Activated naive CD4-positive, alpha-beta T cell treated with anti-CD3 and anti-CD28 coated beads for 36 hours (primary cell): ENCODE data around the gene ASAH2B. TPM values are rescaled to one million over a fixed set of nuclear protein-coding genes. Genes with fewer than 3 reads are reported as not detected.
"Not testable (repeated sequence)": the region's sequence is repeated elsewhere in the genome, so short reads cannot be mapped to it uniquely, and the experiment has no call there.

Experiments
- CTCF ChIA-PET: fragments of 350-600 bp; sonication (Branson Sonifier 250); formaldehyde crosslinking; loops from one replicate; lab custom pipeline; 2021; ENCODE audit warnings: antibody characterized with exemption; lab: Charles Lee
- DNase-seq: peaks from one replicate; pipeline ENCODE4 v3.0.0-alpha.2; 2020
- H3K27ac Mint-ChIP-seq: one replicate; pipeline ENCODE4 v1.8.0; 2021; ENCODE audit warnings: mild to moderate bottlenecking, mixed read lengths
- H3K27me3 Mint-ChIP-seq: one replicate; pipeline ENCODE4 v1.8.0; 2021; ENCODE audit warnings: low read depth, mixed read lengths
- H3K36me3 Mint-ChIP-seq: one replicate; pipeline ENCODE4 v1.8.0; 2021; ENCODE audit warnings: low read depth, mixed read lengths
- H3K4me1 Mint-ChIP-seq: one replicate; pipeline ENCODE4 v1.8.0; 2021; ENCODE audit warnings: low read depth, mixed read lengths
- H3K4me3 Mint-ChIP-seq: one replicate; pipeline ENCODE4 v1.8.0; 2021; ENCODE audit warnings: mild to moderate bottlenecking, moderate library complexity, mixed read lengths
- H3K9me3 Mint-ChIP-seq: one replicate; pipeline ENCODE4 v1.8.0; 2021; ENCODE audit warnings: mixed read lengths
- intact Hi-C: fragments of 100-400 bp; cut with micrococcal nuclease; formaldehyde crosslinking; loops from one replicate; pipeline ENCODE4 v1.15.1; 2023
- total RNA-seq, 2 experiments: library from RNA; stranded (reverse); gene quantifications; one replicate each; pipeline ENCODE4 v1.2.3, GENCODE V29; 2021

ASAH2B gene
- total RNA-seq, 2 experiments from 2014 or later = 3.9 to 4.6 TPM

GRCh38 chr10:50766774-50767513 lies 27.2 kb downstream of the ASAH2B start:
- H3K36me3 Mint-ChIP-seq, intact Hi-C loops, H3K27me3 Mint-ChIP-seq, H3K4me3 Mint-ChIP-seq, CTCF ChIA-PET, H3K4me1 Mint-ChIP-seq, H3K9me3 Mint-ChIP-seq, DNase-seq, H3K27ac Mint-ChIP-seq: not testable (repeated sequence)

GRCh38 chr10:50772042-50772441 lies 32.3 kb downstream of the ASAH2B start:
- CTCF ChIA-PET, intact Hi-C loops, H3K9me3 Mint-ChIP-seq, H3K27me3 Mint-ChIP-seq, H3K36me3 Mint-ChIP-seq, DNase-seq, H3K27ac Mint-ChIP-seq, H3K4me3 Mint-ChIP-seq, H3K4me1 Mint-ChIP-seq: not testable (repeated sequence)

- intact Hi-C loops, H3K36me3 Mint-ChIP-seq, H3K9me3 Mint-ChIP-seq, H3K27me3 Mint-ChIP-seq, H3K27ac Mint-ChIP-seq, DNase-seq, H3K4me1 Mint-ChIP-seq, H3K4me3 Mint-ChIP-seq, CTCF ChIA-PET: not testable (repeated sequence)
These were observed 35.1 kb downstream of the ASAH2B start for GRCh38 chr10:50774868-50775267.

GRCh38 chr10:50780036-50780435 lies 40.3 kb downstream of the ASAH2B start:
- H3K9me3 Mint-ChIP-seq, intact Hi-C loops, H3K27me3 Mint-ChIP-seq, H3K27ac Mint-ChIP-seq, H3K4me3 Mint-ChIP-seq, DNase-seq, H3K36me3 Mint-ChIP-seq, H3K4me1 Mint-ChIP-seq, CTCF ChIA-PET: not testable (repeated sequence)

- H3K36me3 Mint-ChIP-seq, H3K27ac Mint-ChIP-seq, H3K4me1 Mint-ChIP-seq, CTCF ChIA-PET, H3K27me3 Mint-ChIP-seq, DNase-seq, H3K4me3 Mint-ChIP-seq, intact Hi-C loops, H3K9me3 Mint-ChIP-seq: not testable (repeated sequence)
These were observed 42.3 kb downstream of the ASAH2B start for GRCh38 chr10:50782017-50782416.

GRCh38 chr10:50787962-50788361 lies 48.2 kb downstream of the ASAH2B start:
- DNase-seq, CTCF ChIA-PET, H3K9me3 Mint-ChIP-seq, H3K4me1 Mint-ChIP-seq, H3K27ac Mint-ChIP-seq, H3K4me3 Mint-ChIP-seq, H3K27me3 Mint-ChIP-seq, H3K36me3 Mint-ChIP-seq, intact Hi-C loops: not testable (repeated sequence)

GRCh38 chr10:50788951-50789945 lies 49.5 kb downstream of the ASAH2B start:
- no peak for DNase-seq
- Mint-ChIP-seq H3K27me3 (peaks cover 4% of the 10 kb centered on the region), H3K36me3 (peaks cover 4% of the 10 kb centered on the region), H3K4me1 (no peaks in the 10 kb centered on the region), H3K4me3 (no peak overlapping the region), H3K27ac (no peak overlapping the region), H3K9me3 (peaks cover 1% of the 10 kb centered on the region)
- CTCF ChIA-PET = no interaction called here
- intact Hi-C loops = no loop called here

GRCh38 chr10:50794490-50794889 lies 54.8 kb downstream of the ASAH2B start:
- Mint-ChIP-seq H3K4me1 (no peaks in the 10 kb centered on the region), H3K27ac (no peak overlapping the region), H3K36me3 (no peaks in the 10 kb centered on the region), H3K27me3 (peaks cover 4% of the 10 kb centered on the region), H3K4me3 (no peak overlapping the region), H3K9me3 (no peaks in the 10 kb centered on the region)
- CTCF ChIA-PET = no interaction called here
- intact Hi-C loops = no loop called here
- DNase-seq = no peak

- H3K27ac Mint-ChIP-seq = no peak overlapping the region
- H3K9me3 Mint-ChIP-seq = no peaks in the 10 kb centered on the region
- intact Hi-C loops = no loop called here
- H3K36me3 Mint-ChIP-seq = no peaks in the 10 kb centered on the region
- CTCF ChIA-PET = no interaction called here
- H3K4me1 Mint-ChIP-seq = no peaks in the 10 kb centered on the region
- H3K4me3 Mint-ChIP-seq = no peak overlapping the region
- H3K27me3 Mint-ChIP-seq = peaks cover 10% of the 10 kb centered on the region
- no peak for DNase-seq
These were observed 57.0 kb downstream of the ASAH2B start for GRCh38 chr10:50796693-50797092.

GRCh38 chr10:50798297-50798696 lies 58.6 kb downstream of the ASAH2B start:
- DNase-seq = no peak
- Mint-ChIP-seq H3K36me3 (no peaks in the 10 kb centered on the region), H3K27me3 (peaks cover 12% of the 10 kb centered on the region), H3K4me1 (no peaks in the 10 kb centered on the region), H3K4me3 (no peak overlapping the region), H3K9me3 (no peaks in the 10 kb centered on the region), H3K27ac (no peak overlapping the region)
- intact Hi-C loops = no loop called here
- CTCF ChIA-PET = no interaction called here

GRCh38 chr10:50799595-50799994 lies 59.9 kb downstream of the ASAH2B start:
- Mint-ChIP-seq H3K27me3 (peaks cover 10% of the 10 kb centered on the region), H3K36me3 (no peaks in the 10 kb centered on the region), H3K9me3 (no peaks in the 10 kb centered on the region), H3K4me3 (no peak overlapping the region), H3K4me1 (no peaks in the 10 kb centered on the region), H3K27ac (no peak overlapping the region)
- intact Hi-C loops = no loop called here
- DNase-seq = no peak
- CTCF ChIA-PET = no interaction called here

GRCh38 chr10:50805981-50806622 lies 66.4 kb downstream of the ASAH2B start:
- DNase-seq = no peak
- Mint-ChIP-seq H3K36me3 (no peaks in the 10 kb centered on the region), H3K27me3 (peaks cover 5% of the 10 kb centered on the region), H3K9me3 (no peaks in the 10 kb centered on the region), H3K4me3 (no peak overlapping the region), H3K4me1 (no peaks in the 10 kb centered on the region), H3K27ac (no peak overlapping the region)
- intact Hi-C loops = no loop called here
- CTCF ChIA-PET = interaction anchor here (1.1 to 1.2 kb wide), 2 partner anchors 9 to 26 kb away, joined by 3 read pairs; no protein-coding TSS in a partner anchor
